ENCODE data around the gene GNG11. TPM values are rescaled to one million over a fixed set of nuclear protein-coding genes. Genes with fewer than 3 reads are reported as not detected.

Gene GNG11
- total RNA-seq, 2 donors from 2014 or later: 1.3 to 3.1 TPM

DNA sequence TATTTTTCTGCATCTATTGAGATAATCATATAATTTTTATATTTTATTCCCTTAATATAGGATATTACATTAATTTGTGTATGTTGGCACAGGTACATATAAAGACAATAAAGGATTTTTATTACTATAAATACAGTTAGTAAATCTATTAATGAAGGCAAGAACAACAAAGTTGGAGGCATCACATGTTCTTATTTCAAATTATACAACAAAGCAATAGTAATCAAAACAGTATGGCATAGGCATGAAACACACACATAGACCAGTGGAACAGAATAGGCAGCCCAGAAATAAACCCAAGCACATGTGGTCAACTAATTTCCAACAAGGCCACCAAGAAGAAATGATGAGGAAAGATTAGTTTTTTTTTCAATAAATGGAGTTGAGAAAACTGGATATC, 42.2 kb upstream of the GNG11 start:
- H3K9ac ChIP-seq (ENCODE audit: extremely low read depth, low read length, poor library complexity, severe bottlenecking): no peak overlapping the region
- Mint-ChIP-seq H3K9me3 (peaks cover 7% of the 10 kb centered on the region), H3K27me3 (ENCODE audit: insufficient read depth) (peaks cover 2% of the 10 kb centered on the region), H3K27ac (no peak overlapping the region), H3K4me3 (no peak overlapping the region), H3K4me1 (no peaks in the 10 kb centered on the region), H3K36me3 (ENCODE audit: low read depth) (no peaks in the 10 kb centered on the region)
- H3K27ac ChIP-seq (ENCODE audit: low read depth, low read length): no peak overlapping the region
- no peaks in the 10 kb centered on the region for H3K4me1 ChIP-seq (ENCODE audit: control insufficient read depth, insufficient read depth, low read length)
- H3K4me3 ChIP-seq (ENCODE audit: low read length): no peak overlapping the region
- no peaks in the 10 kb centered on the region for H3K36me3 ChIP-seq (ENCODE audit: control insufficient read depth, insufficient read depth, low read length)
- no peak for DNase-seq
- TF ChIP-seq, protein P1, sequence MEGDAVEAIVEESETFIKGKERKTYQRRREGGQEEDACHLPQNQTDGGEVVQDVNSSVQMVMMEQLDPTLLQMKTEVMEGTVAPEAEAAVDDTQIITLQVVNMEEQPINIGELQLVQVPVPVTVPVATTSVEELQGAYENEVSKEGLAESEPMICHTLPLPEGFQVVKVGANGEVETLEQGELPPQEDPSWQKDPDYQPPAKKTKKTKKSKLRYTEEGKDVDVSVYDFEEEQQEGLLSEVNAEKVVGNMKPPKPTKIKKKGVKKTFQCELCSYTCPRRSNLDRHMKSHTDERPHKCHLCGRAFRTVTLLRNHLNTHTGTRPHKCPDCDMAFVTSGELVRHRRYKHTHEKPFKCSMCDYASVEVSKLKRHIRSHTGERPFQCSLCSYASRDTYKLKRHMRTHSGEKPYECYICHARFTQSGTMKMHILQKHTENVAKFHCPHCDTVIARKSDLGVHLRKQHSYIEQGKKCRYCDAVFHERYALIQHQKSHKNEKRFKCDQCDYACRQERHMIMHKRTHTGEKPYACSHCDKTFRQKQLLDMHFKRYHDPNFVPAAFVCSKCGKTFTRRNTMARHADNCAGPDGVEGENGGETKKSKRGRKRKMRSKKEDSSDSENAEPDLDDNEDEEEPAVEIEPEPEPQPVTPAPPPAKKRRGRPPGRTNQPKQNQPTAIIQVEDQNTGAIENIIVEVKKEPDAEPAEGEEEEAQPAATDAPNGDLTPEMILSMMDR (conservative IDR thresholded peaks at IDR 0.05): no peak
- H3K27me3 ChIP-seq (ENCODE audit: control insufficient read depth, insufficient read depth, low read length, poor library complexity, severe bottlenecking): no peaks in the 10 kb centered on the region
- peaks cover 13% of the 10 kb centered on the region for H3K9me3 ChIP-seq (ENCODE audit: control insufficient read depth, low read length)

DNA sequence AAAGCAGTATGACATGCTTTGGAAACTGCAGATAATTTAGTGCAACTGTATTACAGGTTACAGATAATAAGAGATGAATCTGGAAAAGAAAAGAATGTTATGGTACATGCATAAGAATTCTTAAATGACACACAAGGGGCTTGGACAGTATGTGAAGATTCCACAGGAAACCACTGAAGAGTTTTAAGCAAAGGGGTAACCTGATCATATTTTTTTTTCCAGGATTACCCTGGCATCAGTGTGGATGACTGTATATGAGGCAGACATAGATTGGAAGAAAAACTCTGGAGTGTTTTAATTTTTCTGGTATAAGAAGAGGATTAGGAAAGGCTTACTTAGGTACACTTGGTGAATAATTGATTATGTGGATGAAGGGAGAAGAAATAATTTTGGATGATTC, 39.1 kb upstream of the GNG11 start:
- Mint-ChIP-seq H3K9me3 (peaks cover 7% of the 10 kb centered on the region), H3K27ac (no peak overlapping the region), H3K36me3 (ENCODE audit: low read depth) (no peaks in the 10 kb centered on the region), H3K4me1 (no peaks in the 10 kb centered on the region), H3K4me3 (no peak overlapping the region), H3K27me3 (ENCODE audit: insufficient read depth) (peaks cover 2% of the 10 kb centered on the region)
- no peaks in the 10 kb centered on the region for H3K4me1 ChIP-seq (ENCODE audit: control insufficient read depth, insufficient read depth, low read length)
- no peaks in the 10 kb centered on the region for H3K36me3 ChIP-seq (ENCODE audit: control insufficient read depth, insufficient read depth, low read length)
- H3K27ac ChIP-seq (ENCODE audit: low read depth, low read length): no peak overlapping the region
- TF ChIP-seq, protein P1 (conservative IDR thresholded peaks at IDR 0.05): no peak
- no peaks in the 10 kb centered on the region for H3K27me3 ChIP-seq (ENCODE audit: control insufficient read depth, insufficient read depth, low read length, poor library complexity, severe bottlenecking)
- H3K9me3 ChIP-seq (ENCODE audit: control insufficient read depth, low read length): peaks cover 9% of the 10 kb centered on the region
- no peak for DNase-seq
- H3K9ac ChIP-seq (ENCODE audit: extremely low read depth, low read length, poor library complexity, severe bottlenecking): no peak overlapping the region
- no peak overlapping the region for H3K4me3 ChIP-seq (ENCODE audit: low read length)

DNA sequence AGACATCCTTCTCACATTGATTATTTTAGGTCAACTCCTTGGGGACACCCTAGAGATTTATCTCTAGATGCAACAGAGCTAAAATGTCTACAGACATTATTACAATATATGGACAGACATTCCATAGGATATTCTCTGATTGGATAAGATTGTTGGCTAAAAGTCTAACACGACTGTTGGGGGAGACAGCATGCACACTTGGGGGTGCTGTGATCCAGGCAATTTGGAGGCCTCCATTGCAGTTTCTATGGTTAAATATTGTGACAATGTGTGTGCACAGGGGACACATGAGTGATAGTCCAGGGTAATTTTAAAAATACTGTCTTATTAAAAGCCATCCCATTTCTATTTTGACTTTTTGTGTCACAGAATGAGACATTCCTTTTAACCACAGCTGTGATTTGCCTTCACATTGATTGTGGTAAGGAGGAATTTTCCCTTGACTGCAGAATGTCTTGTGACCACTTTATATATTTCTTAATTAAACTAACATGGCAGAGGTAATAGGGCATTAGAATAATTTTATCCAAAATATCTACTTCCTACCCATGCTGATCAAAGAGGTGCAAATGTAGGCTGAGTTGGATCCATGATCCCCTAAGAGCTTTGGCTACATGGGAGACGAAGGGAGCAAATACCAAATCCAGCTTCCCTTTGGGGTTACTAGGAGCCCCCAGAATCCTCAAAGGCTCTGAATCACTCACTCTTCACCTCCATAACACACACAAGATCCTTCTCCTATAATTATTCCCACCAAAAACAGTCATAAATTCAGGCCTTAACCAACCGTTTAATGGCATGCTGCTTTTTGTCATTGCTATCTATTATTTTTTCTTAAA, 38.2 kb upstream of the GNG11 start:
- no peaks in the 10 kb centered on the region for H3K36me3 Mint-ChIP-seq (ENCODE audit: low read depth)
- DNase-seq: no peak
- no peaks in the 10 kb centered on the region for H3K4me1 ChIP-seq (ENCODE audit: control insufficient read depth, insufficient read depth, low read length)
- peaks cover 5% of the 10 kb centered on the region for H3K9me3 Mint-ChIP-seq
- TF ChIP-seq, protein P1 (conservative IDR thresholded peaks at IDR 0.05): no peak
- peaks cover 9% of the 10 kb centered on the region for H3K9me3 ChIP-seq (ENCODE audit: control insufficient read depth, low read length)
- peaks cover 8% of the 10 kb centered on the region for H3K27me3 Mint-ChIP-seq (ENCODE audit: insufficient read depth)
- no peak overlapping the region for H3K27ac ChIP-seq (ENCODE audit: low read depth, low read length)
- H3K4me3 Mint-ChIP-seq: no peak overlapping the region
- no peaks in the 10 kb centered on the region for H3K36me3 ChIP-seq (ENCODE audit: control insufficient read depth, insufficient read depth, low read length)
- no peak overlapping the region for H3K4me3 ChIP-seq (ENCODE audit: low read length)
- no peak overlapping the region for H3K9ac ChIP-seq (ENCODE audit: extremely low read depth, low read length, poor library complexity, severe bottlenecking)
- 92 to 95% methylated on average over 2 to 3 of the region's 3 CpGs for WGBS, 2 experiments (ENCODE audit: insufficient coverage in 1 of 2, insufficient read length in 1 of 2)
- no peak overlapping the region for H3K27ac Mint-ChIP-seq
- no peaks in the 10 kb centered on the region for H3K4me1 Mint-ChIP-seq
- H3K27me3 ChIP-seq (ENCODE audit: control insufficient read depth, insufficient read depth, low read length, poor library complexity, severe bottlenecking): peaks cover 3% of the 10 kb centered on the region

Data from endodermal cell (in vitro differentiated cells).